Measurements from ENCODE around the gene NCKAP5L. TPM values are rescaled to one million over a fixed set of nuclear protein-coding genes. Genes with fewer than 3 reads are reported as not detected.
"Not testable (repeated sequence)": the region's sequence is repeated elsewhere in the genome, so short reads cannot be mapped to it uniquely, and the experiment has no call there.

NCKAP5L gene
- polyA plus RNA-seq, 1 donor (not counting 4 experiments of a cell fraction or from before 2014, with no cell fraction given) = 3.9 TPM

DNA sequence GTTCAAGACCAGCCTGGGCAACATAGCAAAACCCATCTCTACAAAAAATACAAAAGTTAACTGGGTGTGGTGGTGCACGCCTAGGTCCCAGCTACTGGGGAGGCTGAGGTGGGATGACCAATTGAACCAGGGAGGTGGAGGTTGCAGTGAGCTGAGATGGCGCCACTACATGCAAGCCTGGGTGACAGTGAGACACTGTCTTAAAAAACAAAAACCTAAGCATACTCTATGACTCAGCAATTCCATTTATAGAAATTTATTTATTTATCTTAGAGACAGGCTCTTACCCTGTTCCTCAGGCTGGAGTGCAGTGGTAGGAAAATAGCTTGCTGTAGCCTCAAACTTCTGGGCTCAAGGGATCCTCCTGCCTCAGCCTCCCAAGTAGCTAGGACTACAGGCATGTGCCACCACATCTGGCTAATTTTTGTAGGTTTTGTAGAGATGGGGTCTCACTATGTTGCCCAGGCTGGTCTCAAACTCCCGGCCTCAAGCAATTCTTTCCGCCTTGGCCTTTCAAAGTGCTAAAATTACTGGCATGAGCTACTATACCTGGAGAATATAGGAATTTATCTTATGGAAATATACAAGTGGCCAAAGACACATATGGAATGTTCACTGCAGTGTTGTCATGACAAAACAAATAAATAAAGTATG, 43.3 kb downstream of the NCKAP5L start:
- Histone ChIP-seq H3K9ac (ENCODE audit: control insufficient read depth, extremely low read depth, insufficient read depth, low read length) (no peak overlapping the region), H2AFZ (ENCODE audit: control insufficient read depth, low read length) (no peak overlapping the region), H3K27ac (ENCODE audit: control insufficient read depth, insufficient read depth, low read length) (no peak overlapping the region), H3K9me1 (ENCODE audit: control insufficient read depth, extremely low read depth, insufficient read depth, low read length) (no peaks in the 10 kb centered on the region), H3K79me2 (ENCODE audit: control insufficient read depth, insufficient read depth, low read length) (no peaks in the 10 kb centered on the region), H3K4me2 (ENCODE audit: control insufficient read depth, extremely low read depth, insufficient read depth, low read depth, low read length) (no peak overlapping the region), H3K4me3 (ENCODE audit: control insufficient read depth in 2 of 3, extremely low read depth in 1 of 3, insufficient read depth in 2 of 3, low read depth in 1 of 3, low read length in 3 of 3) (no peak overlapping the region), H4K20me1 (ENCODE audit: control insufficient read depth, extremely low read depth, insufficient read depth, low read length) (no peaks in the 10 kb centered on the region), H3K4me1 (ENCODE audit: control insufficient read depth, extremely low read depth, insufficient read depth, low read length) (no peaks in the 10 kb centered on the region), H3K36me3 (ENCODE audit: control insufficient read depth in 2 of 2, extremely low read depth in 1 of 2, insufficient read depth in 2 of 2, low read length in 2 of 2) (peaks cover 0 to 3% of the 10 kb centered on the region in 2 experiments), H3K27me3 (ENCODE audit: control insufficient read depth, extremely low read depth, insufficient read depth, low read length) (peaks cover 11% of the 10 kb centered on the region), H3K9me3 (ENCODE audit: control insufficient read depth, low read depth, low read length) (no peaks in the 10 kb centered on the region)
- dilution Hi-C loops (cut with MboI; ENCODE audit: extremely low pct_ligation_motif_present, low sequenced_read_pairs) = no loop called here
- TF ChIP-seq, protein P1, sequence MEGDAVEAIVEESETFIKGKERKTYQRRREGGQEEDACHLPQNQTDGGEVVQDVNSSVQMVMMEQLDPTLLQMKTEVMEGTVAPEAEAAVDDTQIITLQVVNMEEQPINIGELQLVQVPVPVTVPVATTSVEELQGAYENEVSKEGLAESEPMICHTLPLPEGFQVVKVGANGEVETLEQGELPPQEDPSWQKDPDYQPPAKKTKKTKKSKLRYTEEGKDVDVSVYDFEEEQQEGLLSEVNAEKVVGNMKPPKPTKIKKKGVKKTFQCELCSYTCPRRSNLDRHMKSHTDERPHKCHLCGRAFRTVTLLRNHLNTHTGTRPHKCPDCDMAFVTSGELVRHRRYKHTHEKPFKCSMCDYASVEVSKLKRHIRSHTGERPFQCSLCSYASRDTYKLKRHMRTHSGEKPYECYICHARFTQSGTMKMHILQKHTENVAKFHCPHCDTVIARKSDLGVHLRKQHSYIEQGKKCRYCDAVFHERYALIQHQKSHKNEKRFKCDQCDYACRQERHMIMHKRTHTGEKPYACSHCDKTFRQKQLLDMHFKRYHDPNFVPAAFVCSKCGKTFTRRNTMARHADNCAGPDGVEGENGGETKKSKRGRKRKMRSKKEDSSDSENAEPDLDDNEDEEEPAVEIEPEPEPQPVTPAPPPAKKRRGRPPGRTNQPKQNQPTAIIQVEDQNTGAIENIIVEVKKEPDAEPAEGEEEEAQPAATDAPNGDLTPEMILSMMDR (optimal IDR thresholded peaks at IDR 0.05 in 1 of 3, IDR thresholded peaks at IDR 0.05 in 1 of 3, conservative IDR thresholded peaks at IDR 0.05 in 1 of 3; ENCODE audit: extremely low read depth in 1 of 3, insufficient read depth in 2 of 3, low read length in 3 of 3) = no peak
- no peak for TF ChIP-seq EZH2 (IDR thresholded peaks at IDR 0.05; ENCODE audit: low read length)
- DNase-seq (ENCODE audit: low read depth, low spot score) (no peak), FAIRE-seq (no peak)

DNA sequence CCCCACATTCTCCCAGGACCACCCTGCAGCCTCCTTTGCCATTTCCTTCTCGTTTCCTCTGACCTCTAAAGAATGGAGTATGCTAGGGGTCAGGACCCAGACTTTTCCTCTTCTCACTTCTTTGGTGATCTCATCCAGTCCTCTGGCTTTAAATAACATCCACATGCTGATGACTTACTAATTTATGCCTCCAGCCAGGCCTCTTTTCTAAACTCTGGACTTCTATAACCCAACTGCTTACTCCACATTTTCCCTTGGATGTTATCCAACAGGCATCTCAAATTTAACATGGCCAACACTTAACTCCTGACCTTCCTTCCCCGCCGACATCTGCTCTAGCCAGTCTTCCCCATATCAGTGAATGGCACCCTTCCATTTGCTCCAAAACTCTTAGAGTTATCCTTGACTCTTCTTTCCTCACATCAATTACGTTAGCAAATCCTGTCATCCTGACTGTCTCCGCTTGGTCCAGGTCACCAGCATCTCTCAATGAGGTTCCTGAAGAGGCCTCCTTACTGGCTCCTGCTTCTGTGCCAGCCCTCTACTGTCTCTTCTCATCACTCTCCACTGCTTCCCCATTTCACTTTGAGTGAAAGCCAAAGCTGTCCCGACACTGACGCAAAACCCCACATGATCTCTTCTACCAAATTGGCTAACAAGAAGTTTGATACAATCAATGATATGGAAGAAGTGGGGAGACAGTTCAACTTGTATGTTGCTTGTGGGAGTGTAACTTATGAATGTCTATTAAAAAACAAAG, 44.1 kb downstream of the NCKAP5L start:
- Histone ChIP-seq H3K79me2 (ENCODE audit: control insufficient read depth, insufficient read depth, low read length) (no peaks in the 10 kb centered on the region), H3K4me1 (ENCODE audit: control insufficient read depth, extremely low read depth, insufficient read depth, low read length) (no peaks in the 10 kb centered on the region), H3K9me1 (ENCODE audit: control insufficient read depth, extremely low read depth, insufficient read depth, low read length) (no peaks in the 10 kb centered on the region), H3K4me3 (ENCODE audit: control insufficient read depth in 2 of 3, extremely low read depth in 1 of 3, insufficient read depth in 2 of 3, low read depth in 1 of 3, low read length in 3 of 3) (no peak overlapping the region), H3K9ac (ENCODE audit: control insufficient read depth, extremely low read depth, insufficient read depth, low read length) (no peak overlapping the region), H3K9me3 (ENCODE audit: control insufficient read depth, low read depth, low read length) (no peaks in the 10 kb centered on the region), H2AFZ (ENCODE audit: control insufficient read depth, low read length) (no peak overlapping the region), H4K20me1 (ENCODE audit: control insufficient read depth, extremely low read depth, insufficient read depth, low read length) (no peaks in the 10 kb centered on the region), H3K36me3 (ENCODE audit: control insufficient read depth in 2 of 2, extremely low read depth in 1 of 2, insufficient read depth in 2 of 2, low read length in 2 of 2) (no peaks in the 10 kb centered on the region), H3K4me2 (ENCODE audit: control insufficient read depth, extremely low read depth, insufficient read depth, low read depth, low read length) (no peak overlapping the region), H3K27me3 (ENCODE audit: control insufficient read depth, extremely low read depth, insufficient read depth, low read length) (peaks cover 13% of the 10 kb centered on the region), H3K27ac (ENCODE audit: control insufficient read depth, insufficient read depth, low read length) (no peak overlapping the region)
- dilution Hi-C loops (cut with MboI; ENCODE audit: extremely low pct_ligation_motif_present, low sequenced_read_pairs) = no loop called here
- DNase-seq (ENCODE audit: low read depth, low spot score) = no peak
- TF ChIP-seq, protein P1 (optimal IDR thresholded peaks at IDR 0.05 in 1 of 3, IDR thresholded peaks at IDR 0.05 in 1 of 3, conservative IDR thresholded peaks at IDR 0.05 in 1 of 3; ENCODE audit: extremely low read depth in 1 of 3, insufficient read depth in 2 of 3, low read length in 3 of 3) = no peak
- no peak for TF ChIP-seq EZH2 (IDR thresholded peaks at IDR 0.05; ENCODE audit: low read length)
- FAIRE-seq = no peak

DNA sequence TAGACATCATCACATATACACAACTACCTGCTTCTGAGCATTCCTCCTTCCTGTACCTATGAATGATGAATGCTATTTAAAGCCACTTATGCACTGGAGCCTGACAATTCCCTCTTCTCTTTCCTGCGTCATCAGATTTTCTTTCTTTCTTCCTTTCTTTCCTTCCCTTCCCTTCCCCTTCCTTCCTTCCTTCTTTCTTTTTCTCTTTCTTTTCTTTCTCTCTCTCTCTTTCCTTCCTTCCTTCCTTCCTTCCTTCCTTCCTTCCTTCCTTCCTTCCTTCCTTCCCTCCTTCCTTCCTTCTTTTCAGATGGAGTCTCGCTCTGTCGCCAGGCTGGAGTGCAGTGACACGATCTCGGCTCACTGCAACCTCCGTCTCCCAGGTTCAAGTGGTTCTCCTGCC, 47.3 kb downstream of the NCKAP5L start:
- H3K36me3 ChIP-seq (ENCODE audit: control insufficient read depth in 2 of 2, extremely low read depth in 1 of 2, insufficient read depth in 2 of 2, low read length in 2 of 2); H3K4me3 ChIP-seq (ENCODE audit: control insufficient read depth in 2 of 3, extremely low read depth in 1 of 3, insufficient read depth in 2 of 3, low read depth in 1 of 3, low read length in 3 of 3); H3K27ac ChIP-seq (ENCODE audit: control insufficient read depth, insufficient read depth, low read length); H3K9me1 ChIP-seq (ENCODE audit: control insufficient read depth, extremely low read depth, insufficient read depth, low read length); H3K79me2 ChIP-seq (ENCODE audit: control insufficient read depth, insufficient read depth, low read length); FAIRE-seq; H4K20me1 ChIP-seq (ENCODE audit: control insufficient read depth, extremely low read depth, insufficient read depth, low read length); DNase-seq (ENCODE audit: low read depth, low spot score); H3K9me3 ChIP-seq (ENCODE audit: control insufficient read depth, low read depth, low read length); H3K4me2 ChIP-seq (ENCODE audit: control insufficient read depth, extremely low read depth, insufficient read depth, low read depth, low read length); H2AFZ ChIP-seq (ENCODE audit: control insufficient read depth, low read length); H3K9ac ChIP-seq (ENCODE audit: control insufficient read depth, extremely low read depth, insufficient read depth, low read length); dilution Hi-C loops (cut with MboI; ENCODE audit: extremely low pct_ligation_motif_present, low sequenced_read_pairs): not testable (repeated sequence)
- Histone ChIP-seq H3K4me1 (ENCODE audit: control insufficient read depth, extremely low read depth, insufficient read depth, low read length) (peaks cover 17% of the 10 kb centered on the region), H3K27me3 (ENCODE audit: control insufficient read depth, extremely low read depth, insufficient read depth, low read length) (peaks cover 13% of the 10 kb centered on the region)
